Glomerular visceral epithelial cell (primary cell): ENCODE results near the gene IRGC.

ENCODE experiments used
- DNase-seq: peaks from one replicate; pipeline ENCODE4 v3.0.0-alpha.2; 2016; ENCODE audit errors: extremely low spot score

Gene IRGC

GRCh38 chr19:43690890-43691289 lies 25.0 kb upstream of the IRGC start:
- DNase-seq: no peak

GRCh38 chr19:43691755-43692154 lies 24.1 kb upstream of the IRGC start:
- DNase-seq: no peak

GRCh38 chr19:43692385-43692784 lies 23.5 kb upstream of the IRGC start:
- DNase-seq: no peak

GRCh38 chr19:43692877-43693276 lies 23.0 kb upstream of the IRGC start:
- no peak for DNase-seq

- DNase-seq: no peak
Observed at GRCh38 chr19:43694553-43694952, 21.3 kb upstream of the IRGC start.

GRCh38 chr19:43695985-43696704 lies 19.7 kb upstream of the IRGC start:
- DNase-seq: no peak

GRCh38 chr19:43697295-43697694 lies 18.6 kb upstream of the IRGC start:
- no peak for DNase-seq

GRCh38 chr19:43699506-43700394 lies 16.1 kb upstream of the IRGC start:
- DNase-seq: no peak

GRCh38 chr19:43700395-43701000 lies 15.4 kb upstream of the IRGC start:
- peak; percentile 16 for DNase-seq

GRCh38 chr19:43704002-43704705 lies 11.7 kb upstream of the IRGC start:
- peak; percentile 30 for DNase-seq

- DNase-seq: no peak
Observed at GRCh38 chr19:43705729-43706128, 10.1 kb upstream of the IRGC start.

- no peak for DNase-seq
Observed at GRCh38 chr19:43707158-43707712, 8.6 kb upstream of the IRGC start.

GRCh38 chr19:43708716-43709115 lies 7.2 kb upstream of the IRGC start:
- no peak for DNase-seq

- DNase-seq: no peak
Observed at GRCh38 chr19:43711751-43712355, 4.0 kb upstream of the IRGC start.

GRCh38 chr19:43713208-43713607 lies 2.7 kb upstream of the IRGC start:
- DNase-seq: no peak

GRCh38 chr19:43718627-43719377 lies 2.9 kb downstream of the IRGC start:
- DNase-seq: no peak

GRCh38 chr19:43719378-43719868 lies 3.5 kb downstream of the IRGC start:
- DNase-seq: no peak

GRCh38 chr19:43719918-43720317 lies 4.0 kb downstream of the IRGC start:
- no peak for DNase-seq

- no peak for DNase-seq
Observed at GRCh38 chr19:43720936-43721335, 5.1 kb downstream of the IRGC start.

- no peak for DNase-seq
Observed at GRCh38 chr19:43721469-43722048, 5.7 kb downstream of the IRGC start.
